SK-N-SH (cell line): ENCODE measurements around the gene TIAM2. TPM values are rescaled to one million over a fixed set of nuclear protein-coding genes. Genes with fewer than 3 reads are reported as not detected.

ENCODE experiments used
- CTCF ChIA-PET: fragments of 300-600, 350-600 bp; formaldehyde crosslinking; extraction: SDS; loops from one replicate; lab custom pipeline; 2021; lab: Yijun Ruan, JAX
- POLR2A ChIA-PET: fragments of 350-600 bp; sonication (Branson Sonifier 250); formaldehyde crosslinking; extraction: SDS; loops from one replicate; lab custom pipeline; 2020; ENCODE audit warnings: antibody characterized with exemption, inconsistent platforms; lab: Yijun Ruan, JAX
- DNase-seq: peaks from one replicate; pipeline ENCODE4 v3.0.0; 2012
- H2AFZ ChIP-seq: fragments of 200-600 bp; sonication (generic); 2 replicates; pipeline ENCODE4 v1.8.1; 2016; ENCODE audit warnings: antibody characterized with exemption, mild to moderate bottlenecking, low read depth
- H3F3A ChIP-seq: fragments of 200-600 bp; sonication (generic); replicated peaks from 2 replicates; pipeline ENCODE3; 2016; ENCODE audit warnings: antibody characterized with exemption, mild to moderate bottlenecking; ENCODE audit not compliant: insufficient read depth
- H3K27ac ChIP-seq, 2 experiments: fragments of 200-500 bp in 1 of 2; fragments of 200-600 bp in 1 of 2; sonication (Bioruptor generic) in 1 of 2; sonication (generic), shearing (Covaris generic) in 1 of 2; 2 replicates each; pipeline versions ENCODE4 v1.5.1 to v1.6.1; 2014 to 2016; ENCODE audit warnings: low read depth in 2 of 2, inconsistent platforms in 1 of 2, low read length in 1 of 2, mild to moderate bottlenecking in 1 of 2, mixed read lengths in 1 of 2
- H3K27me3 ChIP-seq: fragments of 200-600 bp; sonication (generic), shearing (Covaris generic); 2 replicates; pipeline ENCODE4 v1.6.1; 2016; ENCODE audit warnings: mixed run types; ENCODE audit not compliant: insufficient read depth
- H3K36me3 ChIP-seq, 2 experiments: fragments of 200-500 bp in 1 of 2; fragments of 200-600 bp in 1 of 2; sonication (Bioruptor generic) in 1 of 2; sonication (generic) in 1 of 2; replicated peaks in 1 of 2; 2 replicates each; pipeline versions ENCODE3 to v1.5.1; 2014 to 2016; ENCODE audit warnings: low read length in 1 of 2, mild to moderate bottlenecking in 1 of 2; ENCODE audit not compliant: insufficient read depth in 2 of 2, control insufficient read depth in 1 of 2
- H3K4me1 ChIP-seq, 2 experiments: fragments of 200-500 bp in 1 of 2; fragments of 200-600 bp in 1 of 2; sonication (Bioruptor generic) in 1 of 2; sonication (generic), shearing (Covaris generic) in 1 of 2; 2 replicates each; pipeline versions ENCODE4 v1.5.1 to v1.6.1; 2014 to 2016; ENCODE audit warnings: low read depth in 1 of 2, low read length in 1 of 2, mixed run types in 1 of 2; ENCODE audit not compliant: insufficient read depth in 2 of 2, control insufficient read depth in 1 of 2
- H3K4me2 ChIP-seq: fragments of 200-600 bp; sonication (generic), shearing (Covaris generic); 2 replicates; pipeline ENCODE4 v1.6.1; 2017; ENCODE audit warnings: mixed run types
- H3K4me3 ChIP-seq, 2 experiments: fragments of 200-500 bp in 1 of 2; fragments of 200-600 bp in 1 of 2; sonication (Bioruptor generic) in 1 of 2; sonication (generic), shearing (Covaris generic) in 1 of 2; 2 replicates each; pipeline versions ENCODE4 v1.5.1 to v1.8.1; 2014 to 2016; ENCODE audit warnings: low read depth in 2 of 2, inconsistent platforms in 1 of 2, low read length in 1 of 2, mild to moderate bottlenecking in 1 of 2, mixed read lengths in 1 of 2, moderate library complexity in 1 of 2
- H3K79me2 ChIP-seq: fragments of 200-600 bp; sonication (generic); 2 replicates; pipeline ENCODE4 v1.8.1; 2017; ENCODE audit warnings: mild to moderate bottlenecking; ENCODE audit not compliant: insufficient read depth
- H3K9ac ChIP-seq: fragments of 200-600 bp; sonication (generic); 2 replicates; pipeline ENCODE4 v1.6.1; 2017; ENCODE audit warnings: mixed run types
- H3K9me2 ChIP-seq: fragments of 200-600 bp; sonication (generic); 2 replicates; pipeline ENCODE4 v1.6.1; 2017; ENCODE audit warnings: mixed run types
- H3K9me3 ChIP-seq: fragments of 200-600 bp; sonication (generic); 2 replicates; pipeline ENCODE4 v1.6.1; 2017; ENCODE audit warnings: mixed run types, mild to moderate bottlenecking, moderate library complexity
- H4K20me1 ChIP-seq: fragments of 200-600 bp; sonication (generic); 2 replicates; pipeline ENCODE4 v1.6.1; 2017; ENCODE audit warnings: mild to moderate bottlenecking, mixed run types; ENCODE audit not compliant: insufficient read depth
- CTCF ChIP-seq: fragments of 200-600 bp; sonication (generic); IDR thresholded peaks from 2 replicates; pipeline ENCODE4 v1.6.1; 2017; ENCODE audit warnings: antibody characterized with exemption, mild to moderate bottlenecking, moderate library complexity
- ELF1 ChIP-seq: IDR thresholded peaks from 2 replicates; pipeline ENCODE4 v1.4.0; 2012
- FOSL2 ChIP-seq: IDR thresholded peaks from 2 replicates; pipeline ENCODE4 v1.4.0; 2012; ENCODE audit warnings: low read depth, mild to moderate bottlenecking, moderate library complexity, borderline replicate concordance
- GABPA ChIP-seq: IDR thresholded peaks from 2 replicates; pipeline ENCODE4 v1.4.0; 2012; ENCODE audit warnings: low read depth, mild to moderate bottlenecking
- RAD21 ChIP-seq: IDR thresholded peaks from 2 replicates; pipeline ENCODE4 v1.6.1; 2012; ENCODE audit warnings: mild to moderate bottlenecking, low read length
- SIN3A ChIP-seq: IDR thresholded peaks from 2 replicates; pipeline ENCODE4 v1.6.1; 2012; ENCODE audit warnings: low read depth, mild to moderate bottlenecking, low read length, moderate library complexity, borderline replicate concordance
- USF2 ChIP-seq: fragments of 150-350 bp; IDR thresholded peaks from 2 replicates; pipeline ENCODE4 v1.6.1; 2017; ENCODE audit warnings: antibody characterized with exemption, low read length, low read depth, borderline replicate concordance
- YY1 ChIP-seq: IDR thresholded peaks from 2 replicates; pipeline ENCODE4 v1.4.0; 2012; ENCODE audit warnings: low read depth, mild to moderate bottlenecking
- ZBTB33 ChIP-seq: IDR thresholded peaks from 2 replicates; pipeline ENCODE4 v1.4.0; 2012; ENCODE audit warnings: low read depth, borderline replicate concordance
- WGBS: methylation state at CpG from one replicate; pipeline ENCODE4 v1.1.6; 2017; ENCODE audit warnings: low lambda C conversion rate; 5-methylcytosine and 5-hydroxymethylcytosine counted together
- polyA plus RNA-seq, 3 experiments: library from polyadenylated mRNA; depleted of rRNA; stranded (reverse); fragments of >200 nt; gene quantifications; 2 replicates each; pipeline ENCODE4 v1.2.3, GENCODE V29; 2012

Gene TIAM2
- polyA plus RNA-seq, 1 of the 3 experiments (the other 2 are of a cell fraction) = 13.6 TPM

- Histone ChIP-seq H3F3A (peaks cover 10% of the 10 kb centered on the region), H3K4me2 (no peak overlapping the region), H3K27me3 (no peaks in the 10 kb centered on the region), H3K27ac (peak overlapping the region in 1 of 2 experiments; percentile 5; a peak in 1 of 4 replicates), H3K4me1 (peaks cover 0 to 14% of the 10 kb centered on the region in 2 experiments; a peak in 1 of 4 replicates), H3K4me3 (no peak overlapping the region), H3K9me2 (no peaks in the 10 kb centered on the region), H2AFZ (no peak overlapping the region), H3K36me3 (peaks cover 0 to 2% of the 10 kb centered on the region in 2 experiments), H4K20me1 (no peaks in the 10 kb centered on the region), H3K79me2 (no peaks in the 10 kb centered on the region), H3K9me3 (no peaks in the 10 kb centered on the region), H3K9ac (no peak overlapping the region)
- ChIA-PET POLR2A (no interaction called here), CTCF (interaction anchor here (1.0 to 1.4 kb wide), 3 partner anchors 30 to 120 kb away, joined by 3 read pairs; no protein-coding TSS in a partner anchor)
- DNase-seq = no peak
- TF ChIP-seq YY1 = no peak
- no peak for TF ChIP-seq GABPA
- TF ChIP-seq RAD21 = no peak
- TF ChIP-seq ELF1 = no peak
- TF ChIP-seq USF2 = no peak
- no peak for TF ChIP-seq ZBTB33
- no peak for TF ChIP-seq CTCF
- TF ChIP-seq FOSL2 = no peak
- WGBS = 100% methylated on average over 3 of the region's 5 CpGs
Observed at GRCh38 chr6:155207223-155207622, 212.1 kb downstream of the TIAM2 start.

GRCh38 chr6:155212106-155212505 is 217.0 kb downstream of the TIAM2 start:
- H4K20me1 ChIP-seq = no peaks in the 10 kb centered on the region
- H2AFZ ChIP-seq = no peak overlapping the region
- peaks cover 0 to 10% of the 10 kb centered on the region in 2 experiments; a peak in 1 of 4 replicates for H3K4me1 ChIP-seq
- TF ChIP-seq SIN3A (no peak), ELF1 (no peak)
- TF ChIP-seq, all 33 proteins: peak for 0
- H3K9me2 ChIP-seq = no peaks in the 10 kb centered on the region
- CTCF ChIA-PET = no interaction called here
- H3F3A ChIP-seq = no peaks in the 10 kb centered on the region
- H3K36me3 ChIP-seq = no peaks in the 10 kb centered on the region
- H3K27me3 ChIP-seq = no peaks in the 10 kb centered on the region
- DNase-seq = no peak
- no peak overlapping the region for H3K4me3 ChIP-seq
- no peak overlapping the region for H3K27ac ChIP-seq
- no peak overlapping the region for H3K9ac ChIP-seq
- H3K79me2 ChIP-seq = no peaks in the 10 kb centered on the region
- H3K4me2 ChIP-seq = no peak overlapping the region
- WGBS = 82% methylated on average over 3 of the region's 3 CpGs
- no peaks in the 10 kb centered on the region for H3K9me3 ChIP-seq
- POLR2A ChIA-PET = no interaction called here
